Panc1 (cell line): Measurements from ENCODE around the gene MRPL20. TPM values are rescaled to one million over a fixed set of nuclear protein-coding genes. Genes with fewer than 3 reads are reported as not detected.
"Not testable (repeated sequence)": the region's sequence is repeated elsewhere in the genome, so short reads cannot be mapped to it uniquely, and the experiment has no call there.

Experiments
- ATAC-seq: fragments of 200-7000 bp; cut with Tn5 transposase; 2 replicates; pipeline ENCODE4 v1.9.1; 2020; ENCODE audit warnings: mild to moderate bottlenecking, moderate library complexity
- BruUV-seq: library from RNA; stranded (reverse); fragments of 400-500 nt; replicated peaks from 2 replicates; lab custom pipeline; 2021; lab: Mats Ljungman, UMichigan
- CTCF ChIA-PET: fragments of 300-600 bp; sonication (Branson Sonifier 250); formaldehyde crosslinking; loops from one replicate; lab custom pipeline; 2022; ENCODE audit warnings: antibody characterized with exemption; lab: Charles Lee
- POLR2A ChIA-PET: fragments of 300-600 bp; sonication (Branson Sonifier 250); formaldehyde crosslinking; loops from one replicate; lab custom pipeline; 2022; ENCODE audit warnings: antibody characterized with exemption; lab: Charles Lee
- DNase-seq: peaks from one replicate; pipeline ENCODE4 v3.0.0-alpha.2; 2010; ENCODE audit warnings: low read depth, low spot score
- H3K27ac ChIP-seq: 2 replicates; pipeline ENCODE4 v1.5.1; 2011; ENCODE audit warnings: mild to moderate bottlenecking, low read length, inconsistent platforms
- H3K27me3 ChIP-seq: fragments of 200-500 bp; sonication (Bioruptor generic); 2 replicates; pipeline ENCODE4 v1.6.0; 2014; ENCODE audit warnings: low read length, inconsistent platforms; ENCODE audit not compliant: control insufficient read depth, insufficient read depth
- H3K36me3 ChIP-seq: fragments of 200-500 bp; sonication (Bioruptor generic); 2 replicates; pipeline ENCODE4 v1.5.1; 2014; ENCODE audit warnings: inconsistent platforms, mild to moderate bottlenecking, low read length, moderate library complexity; ENCODE audit not compliant: control insufficient read depth, insufficient read depth
- H3K4me1 ChIP-seq: 2 replicates; pipeline ENCODE4 v1.5.1; 2011; ENCODE audit warnings: inconsistent platforms, mild to moderate bottlenecking, low read length, moderate library complexity; ENCODE audit not compliant: control insufficient read depth, insufficient read depth
- H3K4me3 ChIP-seq, 2 experiments: 2 replicates each; pipeline ENCODE4 v1.5.1; 2011 to 2012; ENCODE audit warnings: low read depth in 2 of 2, low read length in 2 of 2, mild to moderate bottlenecking in 2 of 2, inconsistent platforms in 1 of 2, moderate library complexity in 1 of 2
- H3K9me3 ChIP-seq: fragments of 200-500 bp; sonication (Bioruptor generic); 2 replicates; pipeline ENCODE4 v1.5.1; 2014; ENCODE audit warnings: low read depth, mild to moderate bottlenecking, inconsistent platforms, low read length, moderate library complexity; ENCODE audit not compliant: control insufficient read depth, insufficient read depth
- POLR2AphosphoS5 ChIP-seq: IDR thresholded peaks from 2 replicates; pipeline ENCODE4 v1.6.1; 2012; ENCODE audit warnings: mild to moderate bottlenecking, low read depth, low read length, moderate library complexity
- SIN3A ChIP-seq: IDR thresholded peaks from 2 replicates; pipeline ENCODE4 v1.6.1; 2012; ENCODE audit warnings: low read depth, mild to moderate bottlenecking, low read length, moderate library complexity, borderline replicate concordance; ENCODE audit not compliant: insufficient read depth
- TCF7L2 ChIP-seq: IDR thresholded peaks from 2 replicates; pipeline ENCODE4 v1.6.1; 2011; ENCODE audit warnings: mild to moderate bottlenecking, low read depth, low read length, inconsistent platforms
- in situ Hi-C: cut with HindIII; loops from 2 replicates; pipeline ENCODE4 v1.10.0; 2016; ENCODE audit warnings: low sequenced_read_pairs, low pct_unique_long_range_greater_than_20kb
- intact Hi-C: fragments of 100-400 bp; cut with micrococcal nuclease; formaldehyde crosslinking; loops from one replicate; pipeline ENCODE4 v1.10.0; 2022; ENCODE audit not compliant: unreplicated experiment
- total RNA-seq: library from RNA; stranded (reverse); gene quantifications from one replicate; pipeline ENCODE4 v1.2.1, GENCODE V29; 2021; ENCODE audit not compliant: unreplicated experiment
- TF ChIP-seq, protein P1 (sequence below), 2 experiments: IDR thresholded peaks; 2 replicates each; pipeline ENCODE4 v1.6.1; 2011 to 2012; ENCODE audit warnings: low read depth in 2 of 2, control low read depth in 1 of 2, low read length in 1 of 2, mild to moderate bottlenecking in 1 of 2, moderate library complexity in 1 of 2; ENCODE audit not compliant: insufficient read depth in 1 of 2
- TF ChIP-seq, protein P2 (sequence below): fragments of 450-650 bp; IDR thresholded peaks from 2 replicates; pipeline ENCODE4 v1.5.1; 2017; ENCODE audit warnings: mild to moderate bottlenecking

Gene MRPL20
- total RNA-seq, 1 experiment from 2014 or later = 196 TPM

DNA sequence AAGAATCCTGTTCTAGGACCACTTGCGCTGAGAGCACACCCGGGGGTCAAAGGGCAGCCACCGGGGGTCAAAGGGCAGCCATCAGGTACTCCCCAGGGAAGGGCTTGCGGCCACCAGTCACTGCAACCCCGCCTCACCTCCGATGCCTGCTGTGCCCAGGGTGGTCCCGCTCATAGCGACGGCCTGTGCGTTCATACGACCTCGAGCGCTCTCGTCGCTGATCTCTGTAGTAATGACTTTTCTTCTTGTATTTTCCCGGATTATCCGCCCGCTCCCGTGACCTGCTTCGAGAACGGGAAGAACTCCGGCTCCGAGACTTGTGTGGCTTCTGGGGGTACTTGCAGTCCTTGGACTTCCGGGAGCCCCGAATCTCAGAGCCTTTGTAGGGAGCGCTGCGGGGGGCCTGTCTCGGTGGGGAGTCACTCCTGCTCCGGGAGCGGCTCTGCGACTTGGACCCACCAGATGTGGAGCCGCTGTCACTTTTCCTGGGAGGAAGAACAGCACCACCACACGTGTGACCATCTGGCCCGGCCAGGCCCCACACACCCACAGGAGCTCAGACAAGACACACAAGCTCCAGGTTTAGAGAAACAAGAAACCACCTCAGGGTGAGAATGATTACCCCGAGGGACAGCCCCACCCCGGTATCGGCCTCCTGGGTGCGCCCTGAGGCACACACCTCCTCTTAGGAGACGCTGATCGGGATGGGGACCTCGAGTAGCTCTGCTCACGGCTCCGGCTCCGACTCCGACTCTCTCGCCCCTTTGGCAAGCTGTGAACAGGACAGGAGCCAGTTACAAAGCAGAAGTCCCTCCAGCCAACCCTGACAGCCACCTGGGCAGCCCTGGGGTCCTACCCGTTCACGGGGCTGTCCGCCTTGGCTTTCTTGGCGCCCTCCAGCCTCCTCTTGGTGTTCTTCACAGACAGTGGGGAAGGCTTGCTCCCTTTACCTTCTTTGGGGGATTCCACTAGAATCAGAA is 19.7 kb downstream of the MRPL20 start:
- H3K4me1 ChIP-seq = no peaks in the 10 kb centered on the region
- H3K27me3 ChIP-seq = no peaks in the 10 kb centered on the region
- H3K36me3 ChIP-seq = peaks cover 33% of the 10 kb centered on the region
- CTCF ChIA-PET = no interaction called here
- DNase-seq = no peak
- in situ Hi-C loops (no loop called here), intact Hi-C loops (no loop called here)
- no peak for ATAC-seq
- H3K27ac ChIP-seq = no peak overlapping the region
- no TSS peak for BruUV-seq
- H3K4me3 ChIP-seq = no peak overlapping the region
- TF ChIP-seq SIN3A (no peak), TCF7L2 (no peak), POLR2AphosphoS5 (no peak)
- TF ChIP-seq, protein P1, sequence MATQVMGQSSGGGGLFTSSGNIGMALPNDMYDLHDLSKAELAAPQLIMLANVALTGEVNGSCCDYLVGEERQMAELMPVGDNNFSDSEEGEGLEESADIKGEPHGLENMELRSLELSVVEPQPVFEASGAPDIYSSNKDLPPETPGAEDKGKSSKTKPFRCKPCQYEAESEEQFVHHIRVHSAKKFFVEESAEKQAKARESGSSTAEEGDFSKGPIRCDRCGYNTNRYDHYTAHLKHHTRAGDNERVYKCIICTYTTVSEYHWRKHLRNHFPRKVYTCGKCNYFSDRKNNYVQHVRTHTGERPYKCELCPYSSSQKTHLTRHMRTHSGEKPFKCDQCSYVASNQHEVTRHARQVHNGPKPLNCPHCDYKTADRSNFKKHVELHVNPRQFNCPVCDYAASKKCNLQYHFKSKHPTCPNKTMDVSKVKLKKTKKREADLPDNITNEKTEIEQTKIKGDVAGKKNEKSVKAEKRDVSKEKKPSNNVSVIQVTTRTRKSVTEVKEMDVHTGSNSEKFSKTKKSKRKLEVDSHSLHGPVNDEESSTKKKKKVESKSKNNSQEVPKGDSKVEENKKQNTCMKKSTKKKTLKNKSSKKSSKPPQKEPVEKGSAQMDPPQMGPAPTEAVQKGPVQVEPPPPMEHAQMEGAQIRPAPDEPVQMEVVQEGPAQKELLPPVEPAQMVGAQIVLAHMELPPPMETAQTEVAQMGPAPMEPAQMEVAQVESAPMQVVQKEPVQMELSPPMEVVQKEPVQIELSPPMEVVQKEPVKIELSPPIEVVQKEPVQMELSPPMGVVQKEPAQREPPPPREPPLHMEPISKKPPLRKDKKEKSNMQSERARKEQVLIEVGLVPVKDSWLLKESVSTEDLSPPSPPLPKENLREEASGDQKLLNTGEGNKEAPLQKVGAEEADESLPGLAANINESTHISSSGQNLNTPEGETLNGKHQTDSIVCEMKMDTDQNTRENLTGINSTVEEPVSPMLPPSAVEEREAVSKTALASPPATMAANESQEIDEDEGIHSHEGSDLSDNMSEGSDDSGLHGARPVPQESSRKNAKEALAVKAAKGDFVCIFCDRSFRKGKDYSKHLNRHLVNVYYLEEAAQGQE (IDR thresholded peaks at IDR 0.05; ENCODE audit: insufficient read depth in 1 of 2, low read depth in 2 of 2, low read length in 1 of 2) = no peak
- TF ChIP-seq, protein P2, sequence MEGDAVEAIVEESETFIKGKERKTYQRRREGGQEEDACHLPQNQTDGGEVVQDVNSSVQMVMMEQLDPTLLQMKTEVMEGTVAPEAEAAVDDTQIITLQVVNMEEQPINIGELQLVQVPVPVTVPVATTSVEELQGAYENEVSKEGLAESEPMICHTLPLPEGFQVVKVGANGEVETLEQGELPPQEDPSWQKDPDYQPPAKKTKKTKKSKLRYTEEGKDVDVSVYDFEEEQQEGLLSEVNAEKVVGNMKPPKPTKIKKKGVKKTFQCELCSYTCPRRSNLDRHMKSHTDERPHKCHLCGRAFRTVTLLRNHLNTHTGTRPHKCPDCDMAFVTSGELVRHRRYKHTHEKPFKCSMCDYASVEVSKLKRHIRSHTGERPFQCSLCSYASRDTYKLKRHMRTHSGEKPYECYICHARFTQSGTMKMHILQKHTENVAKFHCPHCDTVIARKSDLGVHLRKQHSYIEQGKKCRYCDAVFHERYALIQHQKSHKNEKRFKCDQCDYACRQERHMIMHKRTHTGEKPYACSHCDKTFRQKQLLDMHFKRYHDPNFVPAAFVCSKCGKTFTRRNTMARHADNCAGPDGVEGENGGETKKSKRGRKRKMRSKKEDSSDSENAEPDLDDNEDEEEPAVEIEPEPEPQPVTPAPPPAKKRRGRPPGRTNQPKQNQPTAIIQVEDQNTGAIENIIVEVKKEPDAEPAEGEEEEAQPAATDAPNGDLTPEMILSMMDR = no peak
- POLR2A ChIA-PET = no interaction called here
- H3K9me3 ChIP-seq = no peaks in the 10 kb centered on the region

DNA sequence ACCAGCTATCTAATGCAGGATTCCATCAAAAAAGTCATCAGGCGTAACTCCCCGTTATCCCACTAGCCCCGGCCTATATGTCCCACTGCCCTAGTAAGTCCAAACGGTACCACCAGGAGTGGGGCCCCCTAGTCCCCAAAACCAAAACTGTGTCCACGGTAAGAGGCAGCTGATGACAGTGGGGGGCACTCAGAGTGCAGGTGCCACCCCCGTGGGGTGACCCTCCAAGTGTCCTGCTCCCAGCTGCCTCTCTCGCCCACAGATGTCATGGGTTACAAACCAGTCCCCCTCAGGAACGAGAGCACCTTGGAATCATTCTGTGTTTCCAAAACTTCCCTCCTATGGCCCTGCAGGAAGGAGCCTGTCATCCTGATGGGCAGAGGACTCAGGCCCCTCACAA is 21.2 kb downstream of the MRPL20 start:
- Histone ChIP-seq H3K27ac (no peak overlapping the region), H3K4me1 (no peaks in the 10 kb centered on the region), H3K4me3 (no peak overlapping the region), H3K36me3 (peaks cover 19% of the 10 kb centered on the region), H3K9me3 (no peaks in the 10 kb centered on the region), H3K27me3 (no peaks in the 10 kb centered on the region)
- ATAC-seq (no peak), DNase-seq (no peak)
- BruUV-seq = no TSS peak
- TF ChIP-seq, protein P2 = no peak
- TF ChIP-seq TCF7L2 (no peak), POLR2AphosphoS5 (no peak), SIN3A (no peak)
- TF ChIP-seq, protein P1 (IDR thresholded peaks at IDR 0.05; ENCODE audit: insufficient read depth in 1 of 2, low read depth in 2 of 2, low read length in 1 of 2) = no peak
- intact Hi-C loops = no loop called here
- in situ Hi-C loops = no loop called here
- ChIA-PET POLR2A (no interaction called here), CTCF (no interaction called here)

DNA sequence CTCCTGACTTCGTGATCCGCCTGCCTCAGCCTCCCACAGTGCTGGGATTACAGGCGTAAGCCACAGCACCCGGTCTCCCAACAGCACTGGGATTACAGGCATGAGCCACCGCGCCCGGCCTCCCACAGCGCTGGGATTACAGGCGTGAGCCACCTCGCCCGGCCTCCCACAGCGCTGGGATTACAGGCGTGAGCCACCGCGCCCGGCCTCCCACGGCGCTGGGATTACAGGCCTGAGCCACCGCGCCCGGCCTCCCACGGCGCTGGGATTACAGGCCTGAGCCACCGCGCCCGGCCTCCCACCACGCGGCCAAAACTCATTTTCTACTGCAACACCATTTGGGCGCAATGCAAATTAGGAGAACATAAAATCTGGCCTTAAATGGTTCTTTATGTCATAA is 21.8 kb downstream of the MRPL20 start:
- H3K4me1 ChIP-seq, BruUV-seq, intact Hi-C loops, ATAC-seq, DNase-seq, H3K27ac ChIP-seq, H3K4me3 ChIP-seq, POLR2A ChIA-PET, in situ Hi-C loops, H3K9me3 ChIP-seq, H3K27me3 ChIP-seq: not testable (repeated sequence)
- CTCF ChIA-PET = interaction anchor here (0.8 kb wide), 1 partner anchor 113 kb away, joined by 5 read pairs; no protein-coding TSS in a partner anchor
- peaks cover 15% of the 10 kb centered on the region for H3K36me3 ChIP-seq
